BJ (cell line): ENCODE results near the gene FREM3. TPM values are rescaled to one million over a fixed set of nuclear protein-coding genes. Genes with fewer than 3 reads are reported as not detected.
"Not testable (repeated sequence)": the region's sequence is repeated elsewhere in the genome, so short reads cannot be mapped to it uniquely, and the experiment has no call there.

Experiments
- CTCF ChIA-PET: fragments of 350-600 bp; formaldehyde crosslinking; extraction: SDS; loops from one replicate; lab custom pipeline; 2021; ENCODE audit warnings: antibody characterized with exemption, inconsistent platforms; lab: Yijun Ruan, JAX
- POLR2A ChIA-PET: fragments of 300-600 bp; sonication (Branson Sonifier 250); formaldehyde crosslinking; extraction: SDS; loops from one replicate; lab custom pipeline; 2021; ENCODE audit warnings: antibody characterized with exemption; lab: Charles Lee
- DNase-seq: peaks from one replicate; pipeline ENCODE4 v3.0.0-alpha.2; 2011; ENCODE audit warnings: low read depth
- H3K27me3 ChIP-seq: 2 replicates; pipeline ENCODE4 v1.6.0; 2011; ENCODE audit warnings: low read length; ENCODE audit not compliant: control insufficient read depth, insufficient read depth
- H3K36me3 ChIP-seq: 2 replicates; pipeline ENCODE4 v1.5.1; 2011; ENCODE audit warnings: low read length; ENCODE audit not compliant: control insufficient read depth, insufficient read depth
- H3K4me3 ChIP-seq: 2 replicates; pipeline ENCODE4 v1.5.1; 2011; ENCODE audit warnings: low read depth, mild to moderate bottlenecking, control low read depth, low read length
- CTCF ChIP-seq: IDR thresholded peaks from 2 replicates; pipeline ENCODE4 v1.5.1; 2011; ENCODE audit warnings: low read depth, mild to moderate bottlenecking, control low read depth, inconsistent platforms, low read length, moderate library complexity; ENCODE audit not compliant: insufficient read depth
- polyA plus RNA-seq: library from polyadenylated mRNA; depleted of rRNA; stranded (reverse); fragments of >200 nt; gene quantifications from 2 replicates; pipeline ENCODE4 v1.2.3, GENCODE V29; 2011

The FREM3 gene
- polyA plus RNA-seq, 1 experiment = not detected

GRCh38 chr4:143728166-143728565, 27.7 kb upstream of the FREM3 start:
- ChIA-PET POLR2A (no interaction called here), CTCF (no interaction called here)
- peak; percentile 69 for DNase-seq
- no peak for TF ChIP-seq CTCF
- Histone ChIP-seq H3K36me3 (no peaks in the 10 kb centered on the region), H3K27me3 (no peaks in the 10 kb centered on the region), H3K4me3 (no peak overlapping the region)

GRCh38 chr4:143726714-143727113, 26.2 kb upstream of the FREM3 start:
- CTCF ChIA-PET = no interaction called here

GRCh38 chr4:143721317-143721716, 20.8 kb upstream of the FREM3 start:
- no peak for TF ChIP-seq CTCF
- no peaks in the 10 kb centered on the region for H3K27me3 ChIP-seq
- ChIA-PET POLR2A (no interaction called here), CTCF (interaction anchor here (0.7 kb wide), 1 partner anchor 81 kb away, joined by 3 read pairs; no protein-coding TSS in a partner anchor)
- no peak overlapping the region for H3K4me3 ChIP-seq
- DNase-seq = no peak
- no peaks in the 10 kb centered on the region for H3K36me3 ChIP-seq

More at GRCh38 chr4:143726714-143727113, 26.2 kb upstream of the FREM3 start:
- DNase-seq = no peak
- no peaks in the 10 kb centered on the region for H3K36me3 ChIP-seq
- no peak overlapping the region for H3K4me3 ChIP-seq
- POLR2A ChIA-PET = no interaction called here
- no peaks in the 10 kb centered on the region for H3K27me3 ChIP-seq
- no peak for TF ChIP-seq CTCF

GRCh38 chr4:143718748-143719147, 18.3 kb upstream of the FREM3 start:
- CTCF ChIA-PET, H3K4me3 ChIP-seq, H3K27me3 ChIP-seq, DNase-seq, H3K36me3 ChIP-seq, POLR2A ChIA-PET: not testable (repeated sequence)

GRCh38 chr4:143713955-143714625, 13.6 kb upstream of the FREM3 start:
- ChIA-PET CTCF (no interaction called here), POLR2A (no interaction called here)
- no peak for DNase-seq
- H3K36me3 ChIP-seq = no peaks in the 10 kb centered on the region
- H3K4me3 ChIP-seq = no peak overlapping the region
- H3K27me3 ChIP-seq = no peaks in the 10 kb centered on the region
- TF ChIP-seq CTCF = no peak

GRCh38 chr4:143713553-143713952, 13.1 kb upstream of the FREM3 start:
- ChIA-PET POLR2A (no interaction called here), CTCF (no interaction called here)
- Histone ChIP-seq H3K4me3 (no peak overlapping the region), H3K36me3 (no peaks in the 10 kb centered on the region), H3K27me3 (no peaks in the 10 kb centered on the region)
- TF ChIP-seq CTCF = no peak
- no peak for DNase-seq
